Common myeloid progenitor, CD34-positive (primary cell): ENCODE measurements around the gene TCF12. TPM values are rescaled to one million over a fixed set of nuclear protein-coding genes. Genes with fewer than 3 reads are reported as not detected.

Experiments used
- CTCF ChIA-PET: fragments of 350-600 bp; sonication (Branson Sonifier 250); formaldehyde crosslinking; loops from one replicate; lab custom pipeline; 2021; ENCODE audit warnings: antibody characterized with exemption; lab: Charles Lee
- POLR2A ChIA-PET: fragments of 350-600 bp; sonication (Branson Sonifier 250); formaldehyde crosslinking; loops from one replicate; lab custom pipeline; 2021; ENCODE audit warnings: antibody characterized with exemption; lab: Charles Lee
- DNase-seq, 3 donors: peaks; one replicate each; pipeline versions ENCODE4 v3.0.0 to v3.0.0-alpha.2; 2013
- H3K27ac ChIP-seq, 2 experiments: 1 replicate in 1 of 2; 2 replicates in 1 of 2; pipeline ENCODE4 v1.7.0; 2013; ENCODE audit warnings: inconsistent platforms in 2 of 2, low read length in 2 of 2, mild to moderate bottlenecking in 2 of 2, low read depth in 1 of 2, moderate library complexity in 1 of 2; ENCODE audit not compliant: severe bottlenecking in 2 of 2, insufficient read depth in 1 of 2, poor library complexity in 1 of 2
- H3K27me3 ChIP-seq, 5 experiments: replicated peaks in 2 of 5; 1 replicate in 3 of 5; 2 replicates in 2 of 5; pipeline versions ENCODE4 v1.6.1 to v1.7.0; 2013; ENCODE audit warnings: low read length in 4 of 5, mild to moderate bottlenecking in 2 of 5, moderate library complexity in 2 of 5, inconsistent platforms in 1 of 5; ENCODE audit not compliant: insufficient read depth in 5 of 5, control insufficient read depth in 4 of 5
- H3K36me3 ChIP-seq, 4 experiments: 1 replicate in 2 of 4; 2 replicates in 2 of 4; pipeline versions ENCODE4 v1.6.1 to v1.7.0; 2013; ENCODE audit warnings: low read length in 3 of 4, control low read depth in 1 of 4, mild to moderate bottlenecking in 1 of 4; ENCODE audit not compliant: control insufficient read depth in 4 of 4, insufficient read depth in 4 of 4
- H3K4me1 ChIP-seq, 4 experiments: 1 replicate in 3 of 4; 2 replicates in 1 of 4; pipeline versions ENCODE4 v1.6.1 to v1.7.1; 2013; ENCODE audit warnings: low read length in 3 of 4, mild to moderate bottlenecking in 3 of 4, control low read depth in 1 of 4, inconsistent platforms in 1 of 4, moderate library complexity in 1 of 4; ENCODE audit not compliant: control insufficient read depth in 4 of 4, insufficient read depth in 4 of 4; ENCODE audit errors: control extremely low read depth in 1 of 4
- H3K4me3 ChIP-seq, 7 experiments: 1 replicate in 4 of 7; 2 replicates in 3 of 7; pipeline versions ENCODE4 v1.5.1 to v1.7.0; 2013; ENCODE audit warnings: mild to moderate bottlenecking in 7 of 7, low read length in 6 of 7, moderate library complexity in 6 of 7, inconsistent platforms in 2 of 7, low read depth in 2 of 7, control low read depth in 1 of 7; ENCODE audit not compliant: insufficient read depth in 4 of 7, control insufficient read depth in 1 of 7; ENCODE audit errors: extremely low read depth in 1 of 7
- H3K9me3 ChIP-seq, 5 experiments: 1 replicate in 4 of 5; 2 replicates in 1 of 5; pipeline versions ENCODE4 v1.6.1 to v1.7.1; 2013; ENCODE audit warnings: low read length in 4 of 5, mild to moderate bottlenecking in 2 of 5, inconsistent platforms in 1 of 5, low read depth in 1 of 5, moderate library complexity in 1 of 5; ENCODE audit not compliant: control insufficient read depth in 4 of 5, insufficient read depth in 2 of 5; ENCODE audit errors: control extremely low read depth in 1 of 5
- WGBS: methylation state at CpG from one replicate; pipeline ENCODE4 v1.1.5; 2013; ENCODE audit not compliant: insufficient coverage; 5-methylcytosine and 5-hydroxymethylcytosine counted together
- polyA plus RNA-seq: library from polyadenylated mRNA; unstranded; fragments of 120-200 nt; gene quantifications from one replicate; pipeline ENCODE4 v1.2.1, GENCODE V29; 2013

Gene TCF12
- 59.8 TPM for polyA plus RNA-seq

DNA sequence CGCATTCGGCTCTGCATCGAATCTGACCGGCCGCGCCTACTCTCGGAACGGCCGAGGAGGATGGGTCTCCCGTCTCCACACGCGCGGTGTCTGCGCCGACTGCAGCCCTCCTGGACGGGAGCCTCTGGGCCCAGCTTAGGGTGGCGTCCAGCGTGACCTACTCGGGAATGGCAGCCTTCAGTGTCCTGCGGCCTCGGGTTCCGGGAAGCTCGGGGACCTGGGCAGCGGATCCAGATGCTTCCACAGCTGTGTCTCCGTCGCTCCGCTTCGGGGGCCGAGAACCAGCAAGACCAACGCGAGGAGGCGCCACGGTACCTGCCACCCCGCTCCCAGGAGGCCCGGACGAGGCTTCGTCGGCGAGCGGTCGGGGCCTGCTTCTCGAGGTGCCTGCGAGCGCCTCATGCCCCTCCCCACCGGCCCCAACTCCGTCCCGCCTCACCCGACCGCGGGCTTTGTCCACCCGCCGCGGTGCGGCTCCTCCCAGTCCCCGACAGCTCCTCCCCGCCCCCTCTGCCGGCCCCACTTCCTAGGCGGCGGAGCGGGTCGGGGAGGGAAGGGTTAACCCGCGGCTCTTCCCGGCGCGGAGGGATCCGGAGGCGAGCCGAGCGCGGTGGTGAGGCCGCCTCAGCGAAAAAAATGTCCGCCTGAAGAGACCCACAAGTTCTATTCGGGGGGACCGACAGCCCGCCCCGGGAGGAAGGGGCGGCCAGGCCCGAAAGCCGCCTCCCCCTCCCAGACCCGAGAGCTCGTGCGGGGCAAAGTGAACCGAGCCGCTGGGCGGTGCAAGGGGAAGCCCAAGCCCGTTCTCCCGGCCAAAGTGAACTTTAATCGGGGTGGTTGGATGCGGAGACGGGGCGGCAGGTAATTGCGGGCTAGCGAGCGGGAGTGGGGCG, at the start of gene TCF12:
TSS of gene TCF12 (plus strand) at position 599 of the 893 bp plus-strand sequence. CDS start 1,270 bp downstream, outside the sequence.
- under 1% methylated on average over 83 of the region's 97 CpGs for WGBS
- POLR2A ChIA-PET = interaction anchor here (0.5 to 1.9 kb wide), 4 partner anchors 14 to 383 kb away, joined by 3 to 9 read pairs (median 6); partner anchors contain the start of gene ZNF280D
- H3K9me3 ChIP-seq = no peaks in the 10 kb centered on the region
- H3K27me3 ChIP-seq = no peaks in the 10 kb centered on the region
- peak within 1 kb of the TSS; percentile 78 to 98 (median 89) for H3K4me3 ChIP-seq
- CTCF ChIA-PET = interaction anchor here (0.8 to 1.5 kb wide), 7 partner anchors 10 to 195 kb away, joined by 3 to 7 read pairs (median 3); no protein-coding TSS in a partner anchor
- H3K27ac ChIP-seq = peak within 1 kb of the TSS; percentile 87 to 95
- DNase-seq = peak; percentile 98 to 99 (median 98)
- H3K36me3 ChIP-seq = peaks cover 1 to 8% (median 5%) of the 10 kb centered on the region in 4 experiments
- H3K4me1 ChIP-seq = peaks cover 12 to 35% (median 24%) of the 10 kb centered on the region in 4 experiments

DNA sequence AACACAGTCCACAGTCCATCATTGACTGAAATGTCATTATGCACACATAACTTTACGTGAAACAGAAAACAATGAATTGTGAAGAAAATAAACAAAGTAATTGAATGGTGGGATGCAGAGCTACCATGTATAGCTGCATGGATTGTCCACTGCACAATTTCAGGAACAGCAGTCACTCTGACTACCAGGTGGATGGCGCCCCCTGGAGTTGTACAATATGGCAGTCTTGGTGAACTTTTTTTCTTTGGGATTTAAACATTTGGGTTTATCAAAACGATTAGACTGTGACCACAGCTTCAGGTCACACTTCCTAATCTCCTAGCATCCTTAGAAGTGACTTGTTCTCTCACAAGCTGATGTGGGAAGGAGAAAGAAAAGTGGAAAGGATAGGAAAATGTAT, 48.9 kb upstream of the TCF12 start:
- DNase-seq = peak; percentile 27 to 58 (median 40)

DNA sequence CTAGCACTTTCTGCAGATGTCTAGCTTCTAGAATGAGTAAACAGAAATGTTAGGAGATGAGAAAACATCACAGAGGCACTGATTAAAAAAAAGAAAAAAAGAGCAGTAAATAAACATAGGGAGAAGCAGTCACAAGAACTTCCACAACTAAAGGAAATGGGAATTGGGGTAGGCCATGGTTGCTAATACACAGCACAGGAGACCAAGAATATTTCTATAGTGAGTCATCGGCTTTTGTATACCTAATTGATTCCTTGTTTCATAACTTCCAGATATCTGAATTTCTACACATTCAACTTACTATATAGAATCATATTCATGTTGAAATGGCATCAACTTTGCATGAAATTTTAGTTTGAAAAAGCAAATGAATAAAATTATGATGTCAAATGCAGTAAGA, 47.3 kb upstream of the TCF12 start:
- H3K4me3 ChIP-seq = no peak overlapping the region
- DNase-seq = no peak
- H3K4me1 ChIP-seq = no peaks in the 10 kb centered on the region
- H3K27me3 ChIP-seq = no peaks in the 10 kb centered on the region
- no peaks in the 10 kb centered on the region for H3K36me3 ChIP-seq
- ChIA-PET POLR2A (no interaction called here), CTCF (no interaction called here)
- no peak overlapping the region for H3K27ac ChIP-seq
- H3K9me3 ChIP-seq = no peaks in the 10 kb centered on the region
- no CpG with 5 or more reads among the region's 1 CpG for WGBS

More for the DNA sequence above, 48.9 kb upstream of the TCF12 start:
- POLR2A ChIA-PET = no interaction called here
- no peak overlapping the region for H3K4me3 ChIP-seq
- H3K27me3 ChIP-seq = no peaks in the 10 kb centered on the region
- H3K36me3 ChIP-seq = no peaks in the 10 kb centered on the region
- no peaks in the 10 kb centered on the region for H3K9me3 ChIP-seq
- no peaks in the 10 kb centered on the region for H3K4me1 ChIP-seq
- H3K27ac ChIP-seq = no peak overlapping the region
- CTCF ChIA-PET = interaction anchor here (0.7 to 2.0 kb wide), 9 partner anchors 9 to 380 kb away, joined by 3 to 6 read pairs (median 3); no protein-coding TSS in a partner anchor
- WGBS = 20% methylated on average over 1 of the region's 3 CpGs

DNA sequence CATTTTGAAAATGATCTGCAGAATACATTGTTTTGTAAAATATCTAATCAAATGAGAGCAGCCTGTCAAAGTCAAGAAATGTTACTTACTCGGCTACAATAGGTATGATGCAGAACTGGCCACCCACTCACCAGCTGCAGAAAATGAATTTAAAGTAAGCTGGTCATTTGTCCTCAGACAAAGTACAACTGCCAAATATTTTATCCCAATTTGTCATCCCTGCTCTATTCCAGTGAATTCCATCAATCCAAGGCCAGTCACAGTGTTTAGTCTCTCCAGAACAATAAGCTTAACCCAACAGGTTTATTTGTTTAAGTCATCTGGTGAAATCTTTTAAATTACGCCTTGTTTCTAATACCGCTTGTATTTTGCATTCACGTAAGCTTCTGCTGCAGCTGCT, 46.6 kb upstream of the TCF12 start:
- Histone ChIP-seq H3K27me3 (no peaks in the 10 kb centered on the region), H3K27ac (no peak overlapping the region), H3K4me1 (no peaks in the 10 kb centered on the region), H3K4me3 (no peak overlapping the region), H3K9me3 (no peaks in the 10 kb centered on the region), H3K36me3 (no peaks in the 10 kb centered on the region)
- POLR2A ChIA-PET = no interaction called here
- DNase-seq = no peak
- 100% methylated on average over 1 of the region's 4 CpGs for WGBS
- CTCF ChIA-PET = interaction anchor here (0.7 to 1.0 kb wide), 2 partner anchors 57 to 342 kb away, joined by 3 read pairs; no protein-coding TSS in a partner anchor

DNA sequence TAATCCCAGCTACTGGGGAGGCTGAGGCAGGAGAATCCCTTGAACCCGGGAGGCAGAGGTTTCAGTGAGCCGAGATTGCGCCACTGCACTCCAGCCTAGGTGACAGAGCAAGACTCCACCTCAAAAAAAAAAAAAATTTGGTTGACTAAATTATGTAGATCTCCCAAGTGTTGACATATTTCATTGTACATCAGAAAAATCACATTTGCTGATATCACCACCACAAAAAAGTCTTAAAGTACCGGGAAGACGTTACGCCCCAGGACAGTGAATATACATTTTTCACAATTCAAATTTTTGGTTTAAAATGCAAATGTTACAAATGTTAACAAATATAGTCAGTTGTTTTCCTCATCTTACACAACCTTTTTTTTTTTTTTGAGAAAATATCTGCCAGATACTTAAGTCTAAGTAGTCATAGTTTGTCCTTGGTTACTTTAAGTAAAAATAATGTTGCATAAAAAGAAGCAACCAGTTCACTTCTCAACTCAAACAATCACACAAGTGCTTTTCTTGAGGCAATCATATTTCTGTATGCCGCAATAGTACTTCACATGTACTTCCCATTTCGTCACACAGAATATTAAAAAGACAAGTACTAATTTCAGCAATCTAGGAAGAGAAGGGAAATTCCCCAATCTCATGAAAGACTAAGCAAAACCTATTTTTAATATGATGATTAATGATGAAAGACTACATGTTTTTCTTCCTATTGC, 41.0 kb upstream of the TCF12 start:
- CTCF ChIA-PET = no interaction called here
- Histone ChIP-seq H3K27ac (no peak overlapping the region), H3K27me3 (no peaks in the 10 kb centered on the region), H3K36me3 (no peaks in the 10 kb centered on the region), H3K4me3 (no peak overlapping the region), H3K4me1 (no peaks in the 10 kb centered on the region), H3K9me3 (no peaks in the 10 kb centered on the region)
- DNase-seq = no peak
- WGBS = 80% methylated on average over 2 of the region's 8 CpGs
- POLR2A ChIA-PET = no interaction called here

DNA sequence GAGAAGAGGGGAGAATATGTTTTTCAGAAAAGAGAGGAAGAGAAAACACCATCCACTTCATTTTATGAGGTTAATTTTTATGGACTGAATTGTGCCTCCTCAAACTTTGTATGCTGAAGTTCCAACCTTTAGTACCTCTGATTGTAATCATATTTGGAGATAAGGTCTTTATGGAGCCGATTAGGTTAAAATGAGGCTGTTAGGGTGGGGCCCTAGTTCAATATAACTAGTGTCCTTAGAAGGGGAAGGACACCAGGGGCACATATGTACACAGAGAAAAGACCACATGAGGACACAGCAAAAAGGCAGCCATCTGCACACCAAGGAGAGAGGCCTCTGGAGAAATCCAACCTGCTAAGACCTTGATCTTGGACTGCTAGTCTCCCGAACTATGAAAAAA, 38.9 kb upstream of the TCF12 start:
- Histone ChIP-seq H3K4me1 (no peaks in the 10 kb centered on the region), H3K4me3 (no peak overlapping the region), H3K27ac (no peak overlapping the region), H3K27me3 (no peaks in the 10 kb centered on the region), H3K9me3 (no peaks in the 10 kb centered on the region), H3K36me3 (no peaks in the 10 kb centered on the region)
- CTCF ChIA-PET = no interaction called here
- 100% methylated on average over 2 of the region's 2 CpGs for WGBS
- DNase-seq = no peak
- POLR2A ChIA-PET = no interaction called here
